Measurements from ENCODE around the gene WTAP. TPM values are rescaled to one million over a fixed set of nuclear protein-coding genes. Genes with fewer than 3 reads are reported as not detected.
A peak's percentile ranks its signal among the peaks of the same experiment; 100 is the strongest.

Gene WTAP
- total RNA-seq, 1 experiment from 2014 or later = 114 TPM

DNA sequence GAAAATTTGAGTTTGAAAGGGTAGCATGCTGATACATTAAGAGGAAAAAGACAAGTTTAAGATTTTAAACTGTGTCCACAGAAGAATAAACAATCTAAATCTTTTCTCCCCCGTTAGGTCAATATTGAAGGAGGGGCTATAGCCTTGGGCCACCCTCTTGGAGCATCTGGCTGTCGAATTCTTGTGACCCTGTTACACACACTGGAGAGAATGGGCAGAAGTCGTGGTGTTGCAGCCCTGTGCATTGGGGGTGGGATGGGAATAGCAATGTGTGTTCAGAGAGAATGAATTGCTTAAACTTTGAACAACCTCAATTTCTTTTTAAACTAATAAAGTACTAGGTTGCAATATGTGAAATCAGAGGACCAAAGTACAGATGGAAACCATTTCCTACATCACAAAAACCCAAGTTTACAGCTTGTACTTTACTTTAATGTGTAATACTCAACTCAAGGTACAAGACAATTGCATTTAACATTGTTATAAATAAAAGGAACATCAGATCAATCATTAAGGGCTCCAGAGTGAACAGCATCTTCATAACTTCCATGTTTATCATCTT, 51.3 kb downstream of the WTAP start:
- Mint-ChIP-seq H3K36me3 (ENCODE audit: insufficient read depth, unreplicated experiment) (peaks cover 90% of the 10 kb centered on the region), H3K4me3 (ENCODE audit: unreplicated experiment) (no peak overlapping the region), H3K4me1 (ENCODE audit: low read depth, unreplicated experiment) (peaks cover 7% of the 10 kb centered on the region), H3K27me3 (ENCODE audit: insufficient read depth, unreplicated experiment) (no peaks in the 10 kb centered on the region), H3K9me3 (ENCODE audit: unreplicated experiment) (no peaks in the 10 kb centered on the region), H3K27ac (ENCODE audit: unreplicated experiment) (no peak overlapping the region)
- Histone ChIP-seq H3K4me3 (ENCODE audit: low read depth, low read length) (no peak overlapping the region), H3K4me1 (0 out of 2 replicates have a peak, but pooled peaks cover 6% of the 10 kb centered on the region), H3K36me3 (ENCODE audit: control insufficient read depth, insufficient read depth, low read length) (peaks cover 3% of the 10 kb centered on the region; the same call in 1 of the 2 replicates), H3K27me3 (replicated peaks; ENCODE audit: control insufficient read depth, insufficient read depth, low read length) (no peaks in the 10 kb centered on the region), H3K9me3 (no peaks in the 10 kb centered on the region)
- TF ChIP-seq, protein P1, sequence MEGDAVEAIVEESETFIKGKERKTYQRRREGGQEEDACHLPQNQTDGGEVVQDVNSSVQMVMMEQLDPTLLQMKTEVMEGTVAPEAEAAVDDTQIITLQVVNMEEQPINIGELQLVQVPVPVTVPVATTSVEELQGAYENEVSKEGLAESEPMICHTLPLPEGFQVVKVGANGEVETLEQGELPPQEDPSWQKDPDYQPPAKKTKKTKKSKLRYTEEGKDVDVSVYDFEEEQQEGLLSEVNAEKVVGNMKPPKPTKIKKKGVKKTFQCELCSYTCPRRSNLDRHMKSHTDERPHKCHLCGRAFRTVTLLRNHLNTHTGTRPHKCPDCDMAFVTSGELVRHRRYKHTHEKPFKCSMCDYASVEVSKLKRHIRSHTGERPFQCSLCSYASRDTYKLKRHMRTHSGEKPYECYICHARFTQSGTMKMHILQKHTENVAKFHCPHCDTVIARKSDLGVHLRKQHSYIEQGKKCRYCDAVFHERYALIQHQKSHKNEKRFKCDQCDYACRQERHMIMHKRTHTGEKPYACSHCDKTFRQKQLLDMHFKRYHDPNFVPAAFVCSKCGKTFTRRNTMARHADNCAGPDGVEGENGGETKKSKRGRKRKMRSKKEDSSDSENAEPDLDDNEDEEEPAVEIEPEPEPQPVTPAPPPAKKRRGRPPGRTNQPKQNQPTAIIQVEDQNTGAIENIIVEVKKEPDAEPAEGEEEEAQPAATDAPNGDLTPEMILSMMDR (IDR thresholded peaks at IDR 0.05; ENCODE audit: insufficient read depth in 1 of 2, low read depth in 1 of 2, low read length in 1 of 2, severe bottlenecking in 1 of 2, unreplicated experiment in 1 of 2) = no peak
- DNase-seq = peak in 1 of 2 experiments; percentile 13
- BruUV-seq (replicated peaks) = TSS peak; percentile 53
- CTCF ChIA-PET = no interaction called here
- POLR2A ChIA-PET = no interaction called here
- intact Hi-C loops (cut with micrococcal nuclease; ENCODE audit: unreplicated experiment) = no loop called here

DNA sequence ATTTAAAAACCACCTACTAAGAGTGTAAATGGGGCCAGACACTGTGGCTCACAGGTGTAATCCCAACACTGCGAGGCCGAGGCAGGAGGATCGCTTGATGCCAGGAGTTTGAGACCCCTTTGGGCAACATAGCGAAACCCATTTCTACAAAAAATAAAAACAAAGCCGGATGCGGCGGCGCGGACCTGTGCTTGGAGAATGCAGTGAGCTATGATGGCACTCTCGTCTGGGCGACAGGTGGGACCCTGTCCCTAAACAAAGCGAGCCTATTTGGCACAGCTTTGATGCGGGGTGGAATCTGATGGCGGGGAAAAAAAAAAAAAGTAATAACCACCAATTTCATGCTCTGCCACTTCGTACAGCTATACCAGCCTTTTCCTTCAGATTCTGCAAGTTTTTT, 61.0 kb downstream of the WTAP start:
- Histone ChIP-seq H3K4me3 (ENCODE audit: low read depth, low read length) (peak overlapping the region; percentile 95), H3K4me1 (peaks cover 18% of the 10 kb centered on the region), H3K27me3 (replicated peaks; ENCODE audit: control insufficient read depth, insufficient read depth, low read length) (no peaks in the 10 kb centered on the region), H3K9me3 (no peaks in the 10 kb centered on the region), H3K36me3 (ENCODE audit: control insufficient read depth, insufficient read depth, low read length) (peaks cover 3% of the 10 kb centered on the region)
- peaks cover 18% of the 10 kb centered on the region for H3K4me1 Mint-ChIP-seq (ENCODE audit: low read depth, unreplicated experiment)
- TF ChIP-seq, protein P1 (IDR thresholded peaks at IDR 0.05; ENCODE audit: insufficient read depth in 1 of 2, low read depth in 1 of 2, low read length in 1 of 2, severe bottlenecking in 1 of 2, unreplicated experiment in 1 of 2) = no peak
- peak overlapping the region; percentile 98 for H3K27ac Mint-ChIP-seq (ENCODE audit: unreplicated experiment)
- DNase-seq = no peak
- CTCF ChIA-PET = interaction anchor here (0.5 kb wide), 1 partner anchor 129 kb away, joined by 3 read pairs; no protein-coding TSS in a partner anchor
- H3K9me3 Mint-ChIP-seq (ENCODE audit: unreplicated experiment) = no peaks in the 10 kb centered on the region
- POLR2A ChIA-PET = interaction anchor here (1.5 to 4.4 kb wide), 3 partner anchors 27 to 95 kb away, joined by 4 to 71 read pairs (median 21); partner anchors contain the start of genes ACAT2, SOD2 and WTAP
- no peaks in the 10 kb centered on the region for H3K27me3 Mint-ChIP-seq (ENCODE audit: insufficient read depth, unreplicated experiment)
- peak overlapping the region; percentile 96 for H3K4me3 Mint-ChIP-seq (ENCODE audit: unreplicated experiment)
- peaks cover 97% of the 10 kb centered on the region for H3K36me3 Mint-ChIP-seq (ENCODE audit: insufficient read depth, unreplicated experiment)
- TSS peak; percentile 33 for BruUV-seq (replicated peaks)
- intact Hi-C loops (cut with micrococcal nuclease; ENCODE audit: unreplicated experiment) = loop anchor here (5.0 kb wide), 1 partner anchor 64 kb away; no protein-coding TSS in a partner anchor

DNA sequence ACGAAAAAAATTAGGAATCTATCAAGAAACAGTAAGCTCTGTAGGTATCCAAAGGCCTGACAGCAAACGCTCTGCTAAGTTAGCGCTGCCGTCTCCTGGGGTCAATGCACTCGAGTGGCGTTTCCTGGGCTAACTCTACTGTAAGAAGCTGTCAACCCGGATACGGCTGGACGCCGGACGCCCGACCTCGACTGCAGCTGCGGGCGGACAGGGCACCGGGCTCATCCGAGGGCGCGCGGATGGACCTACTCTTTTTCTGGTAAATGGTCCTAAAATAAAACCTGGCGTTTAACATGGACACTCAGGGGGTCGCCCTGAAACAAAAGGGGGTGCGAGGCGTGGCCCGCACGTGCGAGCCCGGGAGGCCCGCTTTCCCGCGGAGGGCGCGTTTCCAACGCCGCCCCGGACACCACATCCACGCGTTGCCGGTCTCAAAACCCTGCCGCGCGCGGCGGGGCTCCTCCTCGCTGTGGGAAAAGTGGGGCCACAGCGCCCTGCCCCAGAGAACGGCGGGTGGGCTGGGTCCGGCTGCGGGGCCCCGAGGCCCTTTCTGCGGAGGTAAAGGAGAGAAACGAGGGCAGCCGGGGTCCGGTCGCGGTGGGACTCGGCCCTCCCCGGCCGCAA, 61.6 kb downstream of the WTAP start:
- intact Hi-C loops (cut with micrococcal nuclease; ENCODE audit: unreplicated experiment) = loop anchor here (1.0 to 5.0 kb wide), 3 partner anchors 27 to 96 kb away; partner anchors contain the start of genes ACAT2 and SOD2
- TF ChIP-seq, protein P1 (IDR thresholded peaks at IDR 0.05; ENCODE audit: insufficient read depth in 1 of 2, low read depth in 1 of 2, low read length in 1 of 2, severe bottlenecking in 1 of 2, unreplicated experiment in 1 of 2) = no peak
- peaks cover 97% of the 10 kb centered on the region for H3K36me3 Mint-ChIP-seq (ENCODE audit: insufficient read depth, unreplicated experiment)
- no peaks in the 10 kb centered on the region for H3K9me3 ChIP-seq
- peak overlapping the region; percentile 98 for H3K27ac Mint-ChIP-seq (ENCODE audit: unreplicated experiment)
- peak overlapping the region; percentile 96 for H3K4me3 Mint-ChIP-seq (ENCODE audit: unreplicated experiment)
- H3K4me1 Mint-ChIP-seq (ENCODE audit: low read depth, unreplicated experiment) = peaks cover 18% of the 10 kb centered on the region
- ChIA-PET POLR2A (interaction anchor here (0.5 to 4.4 kb wide), 7 partner anchors 17 to 96 kb away, joined by 3 to 71 read pairs (median 5); partner anchors contain the start of genes ACAT2, SOD2 and WTAP), CTCF (interaction anchor here (0.7 to 1.3 kb wide), 2 partner anchors 27 to 1183 kb away, joined by 4 to 9 read pairs; partner anchors contain the start of gene ACAT2)
- H3K27me3 Mint-ChIP-seq (ENCODE audit: insufficient read depth, unreplicated experiment) = no peaks in the 10 kb centered on the region
- H3K27me3 ChIP-seq (replicated peaks; ENCODE audit: control insufficient read depth, insufficient read depth, low read length) = no peaks in the 10 kb centered on the region
- H3K4me3 ChIP-seq (ENCODE audit: low read depth, low read length) = peak overlapping the region; percentile 95
- no peaks in the 10 kb centered on the region for H3K9me3 Mint-ChIP-seq (ENCODE audit: unreplicated experiment)
- H3K4me1 ChIP-seq = peaks cover 18% of the 10 kb centered on the region
- no TSS peak for BruUV-seq (replicated peaks)
- H3K36me3 ChIP-seq (ENCODE audit: control insufficient read depth, insufficient read depth, low read length) = peaks cover 3% of the 10 kb centered on the region
- peak; percentile 44 for DNase-seq

All from Caco-2 (cell line).